Sigmoid colon (tissue), 7 donors: ENCODE data around the gene TMEM51. TPM values are rescaled to one million over a fixed set of nuclear protein-coding genes. Genes with fewer than 3 reads are reported as not detected.
"Not testable (repeated sequence)": the region's sequence is repeated elsewhere in the genome, so short reads cannot be mapped to it uniquely, and the experiment has no call there.

Experiments
- DNase-seq: peaks from one replicate; pipeline ENCODE4 v3.0.0-alpha.2; 2019
- H3K27ac ChIP-seq, 4 donors: fragments of 200-600 bp; sonication (generic); one replicate each; pipeline ENCODE4 v1.5.1; 2016 to 2019; ENCODE audit warnings: mild to moderate bottlenecking in 1 of 4
- H3K27me3 ChIP-seq, 3 donors: fragments of 200-600 bp; sonication (generic); one replicate each; pipeline ENCODE4 v1.5.1; 2019; ENCODE audit warnings: mild to moderate bottlenecking in 1 of 3
- H3K36me3 ChIP-seq, 4 donors: fragments of 200-600 bp; sonication (generic); one replicate each; pipeline ENCODE4 v1.5.1; 2016 to 2019
- H3K4me1 ChIP-seq, 4 donors: fragments of 200-600 bp; sonication (generic); one replicate each; pipeline ENCODE4 v1.5.1; 2017 to 2019
- H3K4me3 ChIP-seq, 4 donors: fragments of 200-600 bp; sonication (generic); one replicate each; pipeline ENCODE4 v1.5.1; 2017 to 2019; ENCODE audit warnings: mild to moderate bottlenecking in 2 of 4, moderate library complexity in 1 of 4
- H3K9me3 ChIP-seq, 4 donors: fragments of 200-600 bp in 3 of 4; sonication (generic) in 3 of 4; one replicate each; pipeline versions ENCODE4 v1.5.1 to v1.6.1; 2013 to 2019
- CTCF ChIP-seq, 4 experiments: fragments of 450-650 bp in 3 of 4; fragments of 200-600 bp in 1 of 4; IDR thresholded peaks; one replicate each; pipeline ENCODE4 v1.5.1; 2016 to 2019; ENCODE audit warnings: antibody characterized with exemption in 4 of 4, mild to moderate bottlenecking in 3 of 4, moderate library complexity in 2 of 4
- EP300 ChIP-seq, 4 donors: sonication (generic); formaldehyde crosslinking; IDR thresholded peaks; one replicate each; pipeline ENCODE4 v1.6.1; 2017; ENCODE audit warnings: antibody characterized with exemption in 4 of 4
- POLR2A ChIP-seq, 2 donors: fragments of 450-650 bp; IDR thresholded peaks; one replicate each; pipeline ENCODE4 v1.6.1; 2016; ENCODE audit warnings: antibody characterized with exemption in 2 of 2, mild to moderate bottlenecking in 2 of 2, moderate library complexity in 2 of 2
- POLR2AphosphoS5 ChIP-seq, 4 donors: sonication (generic); formaldehyde crosslinking; IDR thresholded peaks; one replicate each; pipeline ENCODE4 v1.6.1; 2017; ENCODE audit warnings: antibody characterized with exemption in 4 of 4
- WGBS, 2 donors: extraction: QIAGEN DNeasy Blood & Tissue Kit; methylation state at CpG; one replicate each; pipeline ENCODE4 v1.1.7; 2013; 5-methylcytosine and 5-hydroxymethylcytosine counted together
- intact Hi-C: fragments of 100-400 bp; cut with DNase I; formaldehyde crosslinking; loops from one replicate; pipeline ENCODE4 v1.15.1; 2023
- polyA plus RNA-seq, 3 donors: library from polyadenylated mRNA; stranded (reverse); fragments of 200-250 nt; gene quantifications; one replicate each; pipeline ENCODE4 v1.2.3, GENCODE V29; 2013
- total RNA-seq, 4 donors: library from RNA; depleted of rRNA; stranded (reverse); fragments of >200 nt; gene quantifications; one replicate each; pipeline ENCODE4 v1.1.0, GENCODE V29; 2016
- donor health status: healthy with polysubstance abuse.
- donor health status: Bipolar disorder and iron deficiency.
- donor health status: healthy.

TMEM51 gene
- total and polyA plus RNA-seq, 7 donors: 8.8 to 20.7 (median 15.3) TPM

- Histone ChIP-seq H3K4me1 (peaks cover 0 to 50% (median 42%) of the 10 kb centered on the region in 4 donors), H3K4me3 (no peak overlapping the region), H3K9me3 (no peaks in the 10 kb centered on the region), H3K27ac (peak overlapping the region in 3 of 4 donors; percentile 34 to 52 (median 44)), H3K36me3 (no peaks in the 10 kb centered on the region), H3K27me3 (no peaks in the 10 kb centered on the region)
- TF ChIP-seq POLR2AphosphoS5 (IDR thresholded peaks at IDR 0.05): peak in 2 of 4 donors; percentile 16 to 31
- TF ChIP-seq EP300 (IDR thresholded peaks at IDR 0.05): no peak
- WGBS, 2 donors: 35 to 67% methylated on average over 16 of the region's 16 CpGs
- intact Hi-C loops: no loop called here
- DNase-seq: no peak
These were observed 19.1 kb downstream of the TMEM51 start for GRCh38 chr1:15172405-15173259.

GRCh38 chr1:15173863-15174614, 20.5 kb downstream of the TMEM51 start:
- 20 to 56% methylated on average over 11 of the region's 11 CpGs for WGBS, 2 donors
- H3K27me3 ChIP-seq: no peaks in the 10 kb centered on the region
- peaks cover 0 to 46% (median 41%) of the 10 kb centered on the region in 4 donors for H3K4me1 ChIP-seq
- TF ChIP-seq CTCF (IDR thresholded peaks at IDR 0.05): no peak
- TF ChIP-seq POLR2AphosphoS5 (IDR thresholded peaks at IDR 0.05): no peak
- no peak for TF ChIP-seq POLR2A (IDR thresholded peaks at IDR 0.05)
- no peak for TF ChIP-seq EP300 (IDR thresholded peaks at IDR 0.05)
- H3K27ac ChIP-seq: no peak overlapping the region
- no peak for DNase-seq
- no peak overlapping the region for H3K4me3 ChIP-seq
- intact Hi-C loops: no loop called here
- no peaks in the 10 kb centered on the region for H3K9me3 ChIP-seq
- H3K36me3 ChIP-seq: no peaks in the 10 kb centered on the region

GRCh38 chr1:15174615-15174983, 21.1 kb downstream of the TMEM51 start:
- H3K4me1 ChIP-seq: peaks cover 0 to 51% (median 46%) of the 10 kb centered on the region in 4 donors
- H3K36me3 ChIP-seq: no peaks in the 10 kb centered on the region
- no peaks in the 10 kb centered on the region for H3K27me3 ChIP-seq
- no peak for DNase-seq
- H3K9me3 ChIP-seq: no peaks in the 10 kb centered on the region
- H3K27ac ChIP-seq: no peak overlapping the region
- WGBS, 2 donors: 24 to 33% methylated on average over 3 of the region's 3 CpGs
- intact Hi-C loops: no loop called here
- no peak for TF ChIP-seq POLR2AphosphoS5 (IDR thresholded peaks at IDR 0.05)
- TF ChIP-seq CTCF (IDR thresholded peaks at IDR 0.05): no peak
- TF ChIP-seq EP300 (IDR thresholded peaks at IDR 0.05): no peak
- no peak for TF ChIP-seq POLR2A (IDR thresholded peaks at IDR 0.05)
- H3K4me3 ChIP-seq: no peak overlapping the region

GRCh38 chr1:15175324-15176094, 22.0 kb downstream of the TMEM51 start:
- intact Hi-C loops, H3K27me3 ChIP-seq, H3K36me3 ChIP-seq, H3K4me3 ChIP-seq, H3K9me3 ChIP-seq, DNase-seq, H3K27ac ChIP-seq: not testable (repeated sequence)
- H3K4me1 ChIP-seq: peaks cover 0 to 60% (median 52%) of the 10 kb centered on the region in 4 donors
- 80 to 90% methylated on average over 6 of the region's 6 CpGs for WGBS, 2 donors

- 62 to 86% methylated on average over 7 of the region's 7 CpGs for WGBS, 2 donors
- no peak overlapping the region for H3K4me3 ChIP-seq
- intact Hi-C loops: no loop called here
- H3K36me3 ChIP-seq: no peaks in the 10 kb centered on the region
- H3K4me1 ChIP-seq: peaks cover 0 to 66% (median 52%) of the 10 kb centered on the region in 4 donors
- TF ChIP-seq POLR2A (IDR thresholded peaks at IDR 0.05): no peak
- H3K9me3 ChIP-seq: no peaks in the 10 kb centered on the region
- no peak overlapping the region for H3K27ac ChIP-seq
- DNase-seq: no peak
- no peaks in the 10 kb centered on the region for H3K27me3 ChIP-seq
These were observed 22.6 kb downstream of the TMEM51 start for GRCh38 chr1:15176120-15176519.
